Occipital lobe (tissue), 2 donors: ENCODE results near the gene SLC39A11. TPM values are rescaled to one million over a fixed set of nuclear protein-coding genes. Genes with fewer than 3 reads are reported as not detected.
"Not testable (repeated sequence)": the region's sequence is repeated elsewhere in the genome, so short reads cannot be mapped to it uniquely, and the experiment has no call there.

Source experiments
- DNase-seq: peaks from one replicate; lab custom pipeline; 2025; lab: John Stamatoyannopoulos, UW
- total RNA-seq: library from RNA; depleted of rRNA; stranded (reverse); fragments of >200 nt; gene quantifications from one replicate; pipeline ENCODE4 v1.2.3, GENCODE V29; 2014

Gene SLC39A11
- total RNA-seq, 1 donor from 2014 or later: 9.5 TPM

DNA sequence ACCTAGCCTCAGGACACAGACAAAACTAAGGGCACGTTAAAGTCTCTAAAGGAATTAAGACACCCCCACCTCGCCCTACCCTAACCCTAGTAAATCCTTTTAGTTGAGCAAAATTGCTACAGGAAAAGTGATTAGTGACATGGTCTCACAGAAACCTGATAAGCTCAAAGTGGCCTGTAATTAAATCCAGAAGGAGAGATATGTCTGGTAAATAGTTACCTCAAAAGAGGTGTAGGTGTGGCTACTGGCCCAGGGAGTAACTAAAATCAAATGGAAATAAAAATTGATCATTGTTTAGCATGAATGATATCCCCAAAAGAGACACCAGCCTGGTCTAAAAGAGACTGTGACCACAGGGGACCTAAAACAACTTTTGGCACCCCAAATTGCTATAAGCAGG lies 168.3 kb downstream of the SLC39A11 start:
- no peak for DNase-seq

DNA sequence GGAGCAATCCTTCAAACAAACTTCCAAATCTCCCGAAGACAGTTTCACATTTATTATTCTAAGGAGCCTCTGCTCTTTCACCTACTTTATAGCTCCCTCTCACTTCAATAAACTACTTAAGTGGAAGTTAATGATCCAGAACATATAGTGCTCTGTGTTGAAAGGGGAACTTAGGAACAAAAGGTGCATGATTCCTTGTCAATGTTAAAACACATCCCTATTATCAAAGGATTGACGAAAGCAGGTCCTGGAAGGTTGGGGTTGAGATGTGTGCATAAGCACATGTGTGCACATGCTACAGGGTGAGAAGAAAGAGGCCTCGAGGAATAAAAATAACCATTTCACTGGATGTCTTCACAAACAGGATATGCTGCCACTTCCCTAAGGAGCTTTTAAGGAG lies 170.3 kb downstream of the SLC39A11 start:
- DNase-seq: no peak

DNA sequence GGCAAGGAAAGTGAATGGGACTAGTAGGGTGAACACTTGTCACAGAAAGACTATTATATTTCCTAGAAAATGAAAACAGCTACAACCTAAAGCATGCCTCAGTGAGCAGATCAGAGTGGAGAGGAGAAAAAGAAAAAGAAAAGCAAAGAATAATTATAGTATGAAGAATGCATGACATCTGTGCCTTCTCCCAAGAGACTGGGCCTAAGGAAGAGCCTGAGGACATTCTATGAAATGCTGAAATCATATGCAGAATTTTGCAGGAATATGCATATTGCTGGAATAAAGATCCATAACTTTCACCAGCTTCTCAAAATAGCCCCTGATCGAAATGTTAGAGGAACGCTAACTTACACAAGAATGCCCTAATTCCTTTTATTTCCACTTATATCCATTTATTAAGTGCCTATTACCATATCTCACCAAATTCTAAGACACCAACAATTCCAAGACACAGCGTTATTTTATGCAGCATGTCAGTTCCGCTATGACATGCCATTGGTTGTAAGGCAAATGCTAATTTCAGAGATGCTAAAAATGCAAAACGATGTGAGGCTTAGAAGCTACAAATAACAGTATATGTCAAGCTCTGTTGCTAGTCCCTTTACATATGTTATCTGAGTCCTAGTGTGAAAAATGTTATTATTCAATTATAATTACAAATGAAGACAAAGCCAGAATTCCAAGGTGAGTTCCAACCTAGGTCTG lies 171.0 kb downstream of the SLC39A11 start:
- DNase-seq: no peak

DNA sequence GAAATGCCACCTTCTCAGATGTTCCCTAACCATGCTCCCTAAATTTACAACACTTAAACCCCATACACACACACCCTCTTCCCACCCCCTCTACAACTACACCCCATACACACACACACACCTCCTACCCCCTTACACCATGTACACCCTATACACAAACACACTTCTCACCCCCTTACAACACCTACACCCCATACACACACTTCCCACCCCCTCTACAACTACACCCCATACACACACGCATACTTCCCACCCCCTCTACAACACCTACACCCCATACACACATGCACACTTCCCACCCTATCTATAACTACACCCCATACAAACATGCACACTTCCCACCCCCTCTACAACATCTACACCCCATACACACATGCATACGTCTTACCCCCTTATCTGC lies 172.0 kb downstream of the SLC39A11 start:
- no peak for DNase-seq

DNA sequence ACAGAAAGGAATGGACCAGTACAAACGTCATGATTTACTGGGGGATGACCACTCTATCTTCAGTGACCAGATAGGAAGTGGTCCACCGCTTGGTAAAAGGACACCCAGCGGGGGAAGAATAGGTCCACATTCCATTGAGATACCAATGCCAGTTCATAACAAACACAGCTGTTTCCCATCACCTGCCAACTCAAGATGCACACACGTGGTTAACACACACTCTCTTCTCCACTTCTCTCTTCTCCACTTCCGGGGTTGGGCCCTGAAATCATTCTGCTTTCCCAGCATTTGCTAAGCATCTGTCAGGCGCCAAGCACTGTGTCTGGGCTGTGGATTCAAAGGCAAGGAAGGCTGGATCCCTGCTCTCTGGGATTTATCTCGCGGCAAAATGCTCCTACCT lies 175.5 kb downstream of the SLC39A11 start:
- DNase-seq: no peak

DNA sequence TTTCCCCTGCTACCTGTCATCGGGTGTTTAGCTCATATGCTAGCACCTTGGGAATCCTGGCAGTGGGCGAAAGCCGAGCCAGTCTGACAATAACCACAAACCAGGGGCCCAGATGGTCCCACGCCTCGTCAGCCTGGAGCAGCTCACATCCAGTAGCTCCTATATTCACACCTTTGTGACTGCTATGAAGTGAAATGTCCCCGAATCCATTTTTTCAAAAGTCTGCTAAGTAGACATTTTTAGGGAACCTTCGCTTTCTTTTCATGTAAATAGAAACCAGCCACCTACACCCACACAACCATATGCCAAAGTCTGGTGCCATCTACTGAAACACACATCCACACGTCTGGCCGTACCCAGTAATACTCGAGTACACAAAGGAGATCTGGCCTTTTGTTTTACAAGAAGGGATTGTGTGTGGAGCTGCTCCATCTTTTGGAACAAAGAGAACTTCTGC lies 176.8 kb downstream of the SLC39A11 start:
- DNase-seq: peak; percentile 71

DNA sequence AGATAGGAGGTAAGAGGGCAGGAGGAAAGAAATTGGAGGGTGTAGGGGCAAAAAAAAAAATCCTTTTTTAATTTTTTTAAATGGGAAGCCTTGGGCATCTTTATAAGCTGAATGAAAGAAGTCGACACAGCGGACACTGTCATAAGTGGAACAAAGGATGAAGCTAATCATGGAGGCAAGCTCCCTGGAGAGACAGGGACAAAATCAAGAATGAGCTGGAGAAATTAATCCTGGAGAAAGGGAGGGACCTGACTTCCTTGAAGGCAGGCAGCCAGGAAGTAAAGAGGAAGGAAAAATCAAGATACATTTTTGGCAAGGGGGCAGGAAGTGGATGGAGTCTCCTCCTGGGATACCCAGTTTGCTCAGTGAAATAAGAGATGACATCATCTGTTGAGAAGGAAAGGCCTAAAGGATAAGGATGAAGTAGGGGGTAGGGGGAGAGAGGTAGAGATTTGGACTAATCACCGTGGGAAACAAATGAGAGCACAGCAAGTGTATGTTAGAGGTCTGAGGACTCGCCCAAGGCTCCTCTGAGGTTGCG lies 179.3 kb downstream of the SLC39A11 start:
- no peak for DNase-seq

DNA sequence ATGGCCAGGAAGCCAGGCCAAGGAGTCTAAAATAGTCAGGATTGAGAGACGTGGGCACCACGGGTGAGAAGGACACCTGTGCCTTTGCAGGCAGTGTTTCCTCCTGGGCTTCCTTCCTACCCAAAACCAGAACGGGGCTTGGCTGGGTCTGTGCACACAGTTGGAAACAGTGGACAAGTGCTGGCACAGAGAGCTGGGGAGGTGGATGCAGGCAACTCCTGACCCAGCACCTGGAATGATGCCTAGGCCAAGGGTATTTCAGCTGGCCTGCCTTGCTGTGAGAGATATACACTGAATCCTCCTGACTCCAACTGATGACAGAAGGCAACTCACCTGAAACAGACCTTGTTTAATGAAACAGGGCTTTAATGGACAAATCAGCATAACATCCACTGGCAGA lies 186.2 kb downstream of the SLC39A11 start:
- DNase-seq: no peak

DNA sequence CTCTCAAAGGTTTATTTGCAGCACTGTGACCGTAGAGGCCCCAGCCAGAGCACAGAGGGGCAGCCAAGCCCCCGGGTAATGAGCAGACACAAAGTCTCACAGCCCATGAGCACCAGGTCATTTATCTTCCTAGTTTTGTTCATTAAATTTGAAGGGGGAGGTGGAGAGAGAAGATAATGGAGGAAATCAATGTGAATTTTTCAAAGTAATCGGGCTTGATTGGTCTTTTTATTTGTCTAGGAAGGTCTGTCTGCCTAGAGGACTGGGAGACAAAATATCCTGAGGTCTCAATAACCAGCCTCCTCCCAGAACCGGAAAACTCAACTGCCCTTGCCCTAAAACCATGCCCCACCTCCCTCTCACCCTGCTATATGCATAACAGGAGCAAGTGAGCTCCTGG lies 189.0 kb downstream of the SLC39A11 start:
- no peak for DNase-seq

DNA sequence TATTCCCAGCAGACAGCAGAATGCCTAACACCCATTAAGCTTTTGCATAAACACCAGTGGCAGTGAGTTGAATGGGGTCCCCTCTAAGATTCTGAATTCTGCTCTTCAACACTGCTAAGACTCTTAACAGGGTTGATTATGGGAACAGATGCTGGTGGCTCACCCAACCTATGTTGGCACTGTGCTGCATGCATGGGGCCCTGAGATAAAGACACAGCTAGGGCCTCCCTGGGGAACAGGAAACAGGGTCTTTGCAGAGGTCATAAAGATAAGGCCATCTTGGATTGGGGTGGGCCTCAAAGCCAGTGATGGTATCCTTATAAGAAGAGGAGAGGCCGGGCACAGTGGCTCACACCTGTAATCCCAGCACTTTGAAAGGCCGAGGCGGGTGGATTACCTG lies 190.8 kb downstream of the SLC39A11 start:
- no peak for DNase-seq

DNA sequence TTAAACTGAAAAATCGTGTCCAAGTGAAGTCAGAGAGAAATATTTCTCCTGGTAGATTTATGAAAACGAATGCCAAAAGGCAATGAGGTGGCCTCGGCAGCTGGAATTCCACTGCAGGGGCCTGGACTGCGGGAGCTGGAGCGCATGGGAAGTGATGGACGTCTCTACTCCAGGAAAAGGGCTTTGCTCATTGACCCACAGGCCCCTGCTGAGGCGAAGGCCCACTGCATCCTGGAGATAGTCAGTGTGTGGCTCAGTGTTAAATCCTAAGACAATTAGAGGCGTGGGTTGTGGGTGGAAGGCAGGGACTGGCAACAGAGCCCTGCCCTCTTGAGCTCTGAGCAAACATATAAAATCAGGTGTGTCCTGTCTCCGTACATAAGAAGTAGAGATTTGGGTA lies 191.4 kb downstream of the SLC39A11 start:
- DNase-seq: no peak

DNA sequence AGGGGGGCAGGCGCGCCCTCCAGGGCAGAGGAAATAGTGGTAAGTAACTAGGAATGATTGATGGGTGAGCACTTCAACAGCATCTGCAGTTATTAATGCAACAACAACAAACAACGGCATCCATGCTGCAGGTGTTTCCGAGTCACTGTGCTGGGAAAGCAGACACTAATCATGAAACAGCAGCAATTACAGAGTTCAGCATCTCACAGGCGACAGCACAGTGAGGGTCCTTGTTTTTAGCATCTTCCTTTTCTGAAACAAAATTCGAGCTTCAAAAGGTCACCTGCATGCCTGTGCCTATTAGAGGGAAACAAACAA lies 191.9 kb downstream of the SLC39A11 start:
- DNase-seq: no peak

DNA sequence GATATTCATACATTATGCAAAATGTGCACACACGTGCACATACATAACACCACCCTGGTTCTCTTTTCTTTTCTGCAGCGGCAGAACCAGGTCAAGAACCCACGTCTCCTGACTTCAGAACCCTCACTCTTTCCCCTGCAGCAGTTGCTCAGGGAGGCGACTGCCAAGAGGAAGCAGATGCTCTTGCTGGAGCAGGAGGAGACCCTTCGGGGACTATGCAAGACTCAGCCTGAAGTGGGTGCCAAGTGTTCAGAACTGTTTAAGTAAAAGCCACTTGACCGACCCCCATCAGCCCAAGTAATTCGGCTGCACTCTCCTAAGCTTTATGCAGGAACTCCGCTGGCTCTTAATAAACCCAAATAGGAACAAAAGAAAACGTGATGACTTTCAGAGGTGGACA lies 193.8 kb downstream of the SLC39A11 start:
- DNase-seq: no peak

DNA sequence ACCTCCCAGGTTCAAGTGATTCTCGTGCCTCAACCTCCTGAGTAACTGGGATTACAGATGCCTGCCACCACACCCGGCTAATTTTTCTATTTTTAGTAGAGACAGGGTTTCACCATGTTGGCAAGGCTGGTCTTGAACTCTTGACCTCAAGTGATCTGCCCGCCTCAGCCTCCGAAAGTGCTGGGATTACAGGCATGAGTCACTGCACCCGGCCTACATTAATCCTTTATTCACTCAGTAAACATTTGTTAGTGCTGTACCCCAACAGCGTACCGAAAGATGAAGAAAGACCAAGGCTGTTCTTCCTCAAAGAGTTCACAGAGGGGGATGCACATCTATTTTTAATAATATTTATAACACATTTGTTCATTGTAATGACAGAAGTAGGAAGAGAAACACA lies 196.2 kb downstream of the SLC39A11 start:
- not testable (repeated sequence) for DNase-seq

DNA sequence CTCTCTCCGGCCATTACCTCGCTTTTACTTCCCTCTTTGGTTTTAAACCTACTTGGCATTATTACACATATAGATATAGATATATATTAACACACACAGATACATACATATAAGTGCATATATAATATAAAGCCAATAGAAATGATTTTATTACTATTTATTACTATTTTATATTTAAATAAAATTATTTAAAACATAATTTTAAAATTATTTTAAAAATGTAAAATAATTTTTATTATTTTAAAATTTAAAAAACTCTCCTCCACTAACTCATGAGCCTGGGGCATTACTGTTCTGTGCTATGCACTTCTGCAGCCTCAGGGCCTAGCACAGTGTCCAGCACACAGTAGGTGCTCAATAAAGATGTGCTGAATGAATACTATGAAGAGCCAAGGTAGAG lies 200.9 kb downstream of the SLC39A11 start:
- no peak for DNase-seq

DNA sequence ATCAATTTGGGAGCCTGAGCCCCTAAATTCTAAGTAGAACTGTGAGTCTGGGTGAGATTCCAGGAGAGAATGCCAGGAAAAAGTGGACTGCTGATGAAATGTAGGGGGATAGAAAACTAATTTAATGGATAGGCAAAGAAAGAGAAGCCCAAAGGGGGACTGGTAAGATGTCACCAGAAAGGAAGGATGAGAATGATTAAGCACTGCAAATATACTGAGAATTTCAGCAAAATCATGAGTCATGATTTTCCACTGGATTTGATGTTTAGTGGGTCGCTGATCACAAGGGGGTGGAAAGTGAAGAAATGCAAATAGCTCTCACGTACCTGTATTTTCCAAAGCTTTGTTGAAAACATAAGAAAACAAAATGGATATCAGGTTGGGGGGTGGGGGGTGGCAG lies 201.8 kb downstream of the SLC39A11 start:
- no peak for DNase-seq

DNA sequence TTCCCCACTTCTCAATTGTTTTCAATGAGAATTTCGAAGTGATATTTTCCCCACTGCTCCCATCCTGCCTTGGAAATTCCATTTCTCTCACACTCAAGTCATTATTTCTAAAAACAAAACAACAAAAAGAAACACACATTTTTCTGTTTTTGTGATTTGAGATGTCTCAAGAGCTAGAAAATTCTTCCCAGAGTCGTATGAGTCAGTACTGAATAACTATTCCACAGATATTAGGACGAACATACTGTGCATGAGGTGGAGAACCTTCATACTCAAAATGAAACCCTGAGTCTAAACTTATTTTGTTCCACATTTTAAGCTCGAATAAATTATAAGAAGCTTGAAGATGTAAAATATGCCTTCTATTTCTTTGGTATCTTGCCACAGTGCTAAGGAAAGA lies 204.6 kb downstream of the SLC39A11 start:
- no peak for DNase-seq

DNA sequence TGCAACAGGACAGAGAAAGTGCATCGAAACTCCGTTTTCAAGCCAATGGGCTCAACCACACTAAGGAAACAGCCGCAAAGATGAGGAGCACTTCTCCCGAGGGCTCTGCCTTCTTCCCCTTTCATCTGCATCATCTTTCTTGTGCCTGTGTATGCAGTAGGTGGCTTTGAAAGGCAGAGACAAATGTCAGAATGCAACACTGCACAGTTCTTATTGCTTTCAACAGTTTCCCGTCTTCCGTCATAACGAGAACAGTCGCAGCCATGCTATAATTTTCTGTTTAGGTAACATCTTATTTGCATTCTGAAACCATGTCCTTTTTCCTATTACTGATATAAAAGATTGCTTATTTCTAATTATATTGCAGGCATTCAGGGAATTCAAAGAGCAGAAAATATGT lies 205.2 kb downstream of the SLC39A11 start:
- DNase-seq: no peak

DNA sequence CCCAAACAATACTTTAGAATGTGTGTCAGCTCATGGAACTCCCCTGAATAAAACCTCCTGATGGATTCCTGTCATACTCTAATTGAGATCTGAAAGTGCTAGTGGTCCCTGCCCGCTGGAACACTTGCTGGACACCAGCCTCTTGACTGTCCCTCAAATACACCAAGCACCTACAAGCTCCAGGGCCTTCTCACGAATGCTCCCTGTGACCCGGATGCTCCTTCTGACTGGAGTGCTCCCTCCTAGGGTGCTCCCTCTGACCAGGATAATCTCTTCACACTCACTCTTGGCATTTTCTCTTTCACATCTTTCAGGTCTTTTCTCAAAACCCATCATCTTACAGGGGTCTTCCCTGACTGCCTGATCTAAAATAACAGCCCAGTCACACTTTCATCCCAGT lies 205.9 kb downstream of the SLC39A11 start:
- DNase-seq: no peak

DNA sequence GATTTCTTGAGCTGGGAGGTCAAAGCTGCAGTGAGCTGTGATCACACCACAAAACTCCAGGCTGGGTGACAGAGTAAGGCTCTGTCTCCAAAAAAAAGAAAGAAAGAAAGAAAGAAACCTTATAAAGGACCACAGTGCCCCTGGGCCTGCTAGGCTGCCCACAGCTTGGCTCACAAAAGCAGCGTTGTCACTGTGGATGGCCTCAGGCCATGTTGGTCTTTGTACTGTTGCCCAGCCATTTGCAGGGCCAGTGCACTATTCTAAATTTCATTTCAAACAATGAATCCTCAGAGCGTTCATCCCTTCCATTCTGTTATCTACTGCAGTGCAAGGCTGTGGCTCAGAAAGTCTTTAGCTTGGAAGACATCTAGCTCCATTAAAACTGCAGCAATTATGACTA lies 208.4 kb downstream of the SLC39A11 start:
- peak; percentile 64 for DNase-seq

DNA sequence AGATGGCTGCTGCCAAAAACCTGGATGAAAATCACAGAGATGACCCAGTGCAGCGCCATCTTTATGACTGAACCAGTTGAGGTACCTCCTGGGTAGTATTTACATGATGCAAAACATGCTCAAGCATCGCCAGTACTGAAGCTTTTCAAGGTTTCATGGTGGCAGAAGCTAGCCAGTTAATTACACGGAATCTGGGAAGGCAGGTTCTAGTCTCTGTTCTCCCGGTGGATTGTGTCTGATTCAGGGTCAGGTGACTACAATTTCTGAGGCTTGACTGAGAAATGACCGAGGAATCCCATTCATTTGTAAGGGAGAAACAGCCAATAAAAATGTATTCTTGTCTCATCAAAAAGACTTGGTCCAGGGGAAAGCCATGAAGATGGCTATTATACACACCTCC lies 209.1 kb downstream of the SLC39A11 start:
- no peak for DNase-seq

DNA sequence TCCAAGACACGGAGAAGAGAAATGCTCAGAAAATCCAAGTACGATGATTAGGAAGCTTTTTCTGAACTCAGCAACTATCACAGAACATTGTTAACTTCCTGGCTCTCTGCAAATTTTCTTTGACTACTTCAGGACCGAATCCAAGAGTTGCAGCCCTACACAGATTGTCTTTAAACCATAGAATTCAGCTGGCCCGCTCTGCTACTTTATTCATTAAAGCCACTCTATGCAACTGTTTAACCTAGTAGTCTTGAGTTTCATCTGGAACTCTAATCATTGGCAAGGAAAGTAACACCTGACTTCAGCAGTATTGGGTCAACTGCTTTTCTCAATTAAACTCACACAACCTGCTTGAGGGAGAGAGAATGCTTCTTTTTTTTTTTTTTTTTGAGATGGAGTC lies 210.1 kb downstream of the SLC39A11 start:
- no peak for DNase-seq

DNA sequence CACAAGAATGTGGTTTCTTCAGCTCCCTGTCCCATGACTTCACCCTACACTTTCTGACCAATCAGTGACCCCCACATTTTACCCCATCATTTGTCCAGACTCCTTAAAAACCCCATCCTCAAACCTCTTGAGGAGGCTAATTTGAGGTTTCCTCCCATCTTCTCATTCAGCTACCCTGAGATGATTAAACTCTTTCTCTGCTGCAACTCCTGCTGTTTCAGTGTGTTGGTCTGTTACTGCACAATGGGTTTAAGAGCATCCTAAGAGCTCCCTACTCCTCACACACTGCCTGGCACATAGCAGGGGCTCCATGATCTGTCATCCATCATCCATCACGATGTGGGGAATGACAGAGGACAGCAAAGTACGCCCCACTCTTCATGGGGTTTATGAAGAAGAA lies 212.6 kb downstream of the SLC39A11 start:
- DNase-seq: no peak
